HepG2 (cell line): ENCODE results near the gene IL5RA. TPM values are rescaled to one million over a fixed set of nuclear protein-coding genes. Genes with fewer than 3 reads are reported as not detected.

Experiments
- ATAC-seq: fragments of 200-7000 bp; cut with Tn5 transposase; 3 replicates; pipeline ENCODE4 v1.9.1; 2020; ENCODE audit warnings: mild to moderate bottlenecking, moderate library complexity
- BruUV-seq: library from RNA; stranded (reverse); fragments of 400-500 nt; replicated peaks from 2 replicates; lab custom pipeline; 2021; lab: Mats Ljungman, UMichigan
- CTCF ChIA-PET: fragments of 300-600 bp; formaldehyde crosslinking; extraction: SDS; loops from one replicate; lab custom pipeline; 2021; ENCODE audit warnings: low total read pairs, inconsistent platforms, low intra/inter-chr PET ratio; lab: Yijun Ruan, JAX
- POLR2A ChIA-PET: fragments of 350-600 bp; sonication (Branson Sonifier 250); formaldehyde crosslinking; loops from one replicate; lab custom pipeline; 2020; ENCODE audit warnings: antibody characterized with exemption, inconsistent platforms; lab: Yijun Ruan, JAX
- DNase-seq: peaks from one replicate; pipeline ENCODE4 v3.0.0-alpha.2; 2015; ENCODE audit warnings: low spot score
- FAIRE-seq: peaks from 3 replicates; lab custom pipeline; 2011; peaks lifted over from hg19 to GRCh38; lab: Jason Lieb, UNC
- H2AFZ ChIP-seq: one replicate; pipeline ENCODE4 v1.6.1; 2011; ENCODE audit warnings: low read length, inconsistent platforms
- H3K27ac ChIP-seq: fragments of 300-600 bp; 3 replicates; pipeline ENCODE4 v1.8.0; 2011; ENCODE audit warnings: mixed run types, mild to moderate bottlenecking, mixed read lengths, low read length, inconsistent platforms; ENCODE audit not compliant: insufficient read depth; ENCODE audit errors: extremely low read length
- H3K27me3 ChIP-seq, 2 experiments: fragments of 200-600 bp in 1 of 2; 2 replicates in 1 of 2; 3 replicates in 1 of 2; pipeline versions ENCODE4 v1.6.0 to v1.8.0; 2011; ENCODE audit warnings: low read length in 2 of 2, mild to moderate bottlenecking in 2 of 2, moderate library complexity in 2 of 2, inconsistent platforms in 1 of 2; ENCODE audit not compliant: insufficient read depth in 2 of 2, control insufficient read depth in 1 of 2
- H3K36me3 ChIP-seq, 2 experiments: fragments of 200-600 bp in 1 of 2; replicated peaks in 1 of 2; 2 replicates in 1 of 2; 3 replicates in 1 of 2; pipeline versions ENCODE4 v1.5.1 to v1.8.0; 2011; ENCODE audit warnings: low read length in 2 of 2, inconsistent platforms in 1 of 2; ENCODE audit not compliant: insufficient read depth in 2 of 2, control insufficient read depth in 1 of 2
- H3K4me1 ChIP-seq: 2 replicates; pipeline ENCODE4 v1.5.1; 2012; ENCODE audit warnings: low read length, inconsistent platforms; ENCODE audit not compliant: insufficient read depth
- H3K4me2 ChIP-seq: 2 replicates; pipeline ENCODE4 v1.6.0; 2011; ENCODE audit warnings: low read depth, low read length, inconsistent platforms
- H3K4me3 ChIP-seq, 3 experiments: fragments of 200-600 bp in 1 of 3; sonication (generic), shearing (Covaris generic) in 1 of 3; replicated peaks in 1 of 3; 2 replicates each; pipeline ENCODE4 v1.5.1; 2011 to 2016; ENCODE audit warnings: low read length in 3 of 3, inconsistent platforms in 2 of 3, low read depth in 2 of 3, mild to moderate bottlenecking in 2 of 3, control low read depth in 1 of 3, mixed read lengths in 1 of 3; ENCODE audit not compliant: insufficient read depth in 1 of 3
- H3K79me2 ChIP-seq: one replicate; pipeline ENCODE4 v1.6.1; 2011; ENCODE audit warnings: low read length, inconsistent platforms; ENCODE audit not compliant: insufficient read depth
- H3K9ac ChIP-seq: 2 replicates; pipeline ENCODE4 v1.6.0; 2011; ENCODE audit warnings: mild to moderate bottlenecking, low read depth, low read length, inconsistent platforms; ENCODE audit not compliant: insufficient read depth
- H3K9me3 ChIP-seq: 2 replicates; pipeline ENCODE4 v1.5.1; 2012; ENCODE audit warnings: mild to moderate bottlenecking, low read length
- H4K20me1 ChIP-seq: 2 replicates; pipeline ENCODE4 v1.6.0; 2011; ENCODE audit warnings: inconsistent platforms, mild to moderate bottlenecking, low read length, moderate library complexity; ENCODE audit not compliant: insufficient read depth
- GLI4 ChIP-seq: sonication (generic); formaldehyde crosslinking; IDR thresholded peaks from 2 replicates; pipeline ENCODE4 v1.5.1; 2020; ENCODE audit warnings: missing genetic modification reagents, mild to moderate bottlenecking, moderate library complexity, borderline replicate concordance
- HNF4A ChIP-seq: sonication (generic); formaldehyde crosslinking; IDR thresholded peaks from 2 replicates; pipeline ENCODE4 v1.4.0; 2020; ENCODE audit warnings: missing genetic modification reagents
- NFRKB ChIP-seq: fragments of 450-650 bp; IDR thresholded peaks from 2 replicates; pipeline ENCODE4 v1.6.1; 2017
- SRSF1 ChIP-seq: fragments of 200-400 bp; formaldehyde crosslinking; optimal IDR thresholded peaks from 2 replicates; pipeline ENCODE3; 2017; ENCODE audit warnings: mild to moderate bottlenecking, low read depth, low read length, moderate library complexity
- SYNCRIP ChIP-seq: fragments of 200-400 bp; formaldehyde crosslinking; IDR thresholded peaks from 2 replicates; pipeline ENCODE4 v1.6.1; 2018; ENCODE audit warnings: mild to moderate bottlenecking, low read depth, low read length; ENCODE audit not compliant: insufficient read depth
- TBX3 ChIP-seq: fragments of 450-650 bp; IDR thresholded peaks from 2 replicates; pipeline ENCODE4 v1.6.1; 2017; ENCODE audit warnings: antibody characterized with exemption, mild to moderate bottlenecking, inconsistent platforms, borderline replicate concordance
- TOE1 ChIP-seq: sonication (generic); formaldehyde crosslinking; IDR thresholded peaks from 2 replicates; pipeline ENCODE4 v1.4.0; 2020; ENCODE audit warnings: mild to moderate bottlenecking, missing genetic modification reagents
- ZBTB38 ChIP-seq: sonication (generic); formaldehyde crosslinking; IDR thresholded peaks from 2 replicates; pipeline ENCODE4 v1.5.1; 2020; ENCODE audit warnings: mild to moderate bottlenecking, missing genetic modification reagents
- ZNF605 ChIP-seq: sonication (generic); formaldehyde crosslinking; IDR thresholded peaks from 2 replicates; pipeline ENCODE4 v1.8.0; 2022; ENCODE audit warnings: mild to moderate bottlenecking, missing genetic modification reagents
- ZNF720 ChIP-seq: sonication (generic); formaldehyde crosslinking; IDR thresholded peaks from 2 replicates; pipeline ENCODE4 v1.4.0; 2020; ENCODE audit warnings: missing genetic modification reagents
- ZNF816 ChIP-seq: sonication (generic); formaldehyde crosslinking; IDR thresholded peaks from 2 replicates; pipeline ENCODE4 v1.8.0; 2022; ENCODE audit warnings: missing genetic modification reagents, mild to moderate bottlenecking, borderline replicate concordance
- WGBS: methylation state at CpG from one replicate; pipeline ENCODE4 v1.1.6; 2017; ENCODE audit warnings: low lambda C conversion rate; 5-methylcytosine and 5-hydroxymethylcytosine counted together
- in situ Hi-C: cut with HindIII; loops from 2 replicates; pipeline ENCODE4 v1.10.0; 2017; ENCODE audit warnings: low pct_unique_long_range_greater_than_20kb; ENCODE audit not compliant: extremely low pct_ligation_motif_present
- intact Hi-C: fragments of 100-400 bp; cut with micrococcal nuclease; formaldehyde crosslinking; loops from one replicate; pipeline ENCODE4 v1.10.0; 2022; ENCODE audit not compliant: unreplicated experiment
- polyA plus RNA-seq, 8 experiments: library from polyadenylated mRNA; depleted of rRNA in 3 of 8; stranded (reverse) in 7 of 8; unstranded in 1 of 8; fragments of >200 nt; fragmentation: Illumina TruSeq in 4 of 8; extraction: Trizol in 4 of 8; gene quantifications; 2 replicates each; pipeline versions ENCODE4 v1.2.1 to v1.2.3, GENCODE V29; 2011 to 2016; ENCODE audit warnings: low read depth in 4 of 8, missing spikeins in 1 of 8, mixed read lengths in 1 of 8; ENCODE audit not compliant: insufficient read depth in 1 of 8
- total RNA-seq, 5 experiments: library from RNA; depleted of rRNA; stranded (reverse); fragments of >200 nt; fragmentation: Illumina TruSeq; extraction: Trizol; gene quantifications; 2 replicates each; pipeline ENCODE4 v1.2.3, GENCODE V29; 2016; ENCODE audit warnings: low read depth in 1 of 5
- TF ChIP-seq, protein P1 (sequence below): sonication (generic); formaldehyde crosslinking; IDR thresholded peaks from 2 replicates; pipeline ENCODE4 v1.4.0; 2020; ENCODE audit warnings: missing genetic modification reagents
- TF ChIP-seq, protein P2 (sequence below): sonication (generic); formaldehyde crosslinking; IDR thresholded peaks from 2 replicates; pipeline ENCODE4 v1.8.1; 2023; ENCODE audit warnings: missing genetic modification reagents, inconsistent platforms, borderline replicate concordance
- TF ChIP-seq, protein P3 (sequence below), 2 experiments: IDR thresholded peaks; 2 replicates each; pipeline ENCODE4 v1.6.1; 2011 to 2012; ENCODE audit warnings: low read length in 2 of 2, borderline replicate concordance in 1 of 2, low read depth in 1 of 2, mild to moderate bottlenecking in 1 of 2, moderate library complexity in 1 of 2

Gene IL5RA
- total and polyA plus RNA-seq, 2 of the 13 experiments (the other 11 are each of a cell fraction or from before 2014, with no cell fraction given), result not detected

DNA sequence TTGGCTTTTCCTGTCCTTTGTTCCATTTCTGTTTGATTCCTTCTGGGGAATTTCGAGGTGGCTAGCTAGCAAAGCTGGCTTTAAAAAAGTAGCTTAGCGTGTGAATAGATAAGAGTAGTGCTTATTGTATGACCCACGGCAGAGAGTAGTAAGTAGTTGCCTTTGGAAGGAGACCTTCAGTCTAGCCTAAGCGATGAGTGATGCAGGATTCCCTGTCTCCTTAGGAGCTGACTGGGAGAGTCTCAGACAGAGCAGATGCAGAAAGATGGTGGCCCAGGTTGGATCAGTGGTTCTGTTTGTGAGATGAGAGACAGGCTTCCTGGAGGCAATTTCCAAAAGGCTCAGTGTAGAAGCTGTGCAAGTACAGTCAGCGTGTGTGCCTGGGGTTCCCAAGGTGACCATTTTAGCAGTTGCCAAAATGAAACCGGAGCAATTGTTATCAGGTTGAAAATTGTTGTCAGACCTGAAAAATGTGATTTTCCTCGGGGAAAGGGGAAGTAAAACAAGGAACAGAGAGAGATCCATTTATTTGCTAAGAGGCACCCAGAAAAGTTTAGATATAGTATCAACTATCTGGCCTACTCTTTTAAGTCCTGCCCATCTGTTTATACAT, 681 bp upstream of the IL5RA start:
- no peak overlapping the region for H3K9ac ChIP-seq
- H3K4me2 ChIP-seq, result no peak overlapping the region
- in situ Hi-C loops, result no loop called here
- H3K27me3 ChIP-seq, result peaks cover 0 to 6% of the 10 kb centered on the region in 2 experiments; a peak in 1 of 5 replicates
- intact Hi-C loops, result no loop called here
- FAIRE-seq (no peak), DNase-seq (no peak), ATAC-seq (no peak)
- H3K27ac ChIP-seq, result no peak overlapping the region
- H3K4me1 ChIP-seq, result no peaks in the 10 kb centered on the region
- no peak overlapping the region for H3K4me3 ChIP-seq
- H2AFZ ChIP-seq, result no peak overlapping the region
- no peaks in the 10 kb centered on the region for H4K20me1 ChIP-seq
- POLR2A ChIA-PET, result no interaction called here
- 33% methylated on average over 7 of the region's 7 CpGs for WGBS
- CTCF ChIA-PET, result no interaction called here
- no peaks in the 10 kb centered on the region for H3K9me3 ChIP-seq
- no peaks in the 10 kb centered on the region for H3K36me3 ChIP-seq
- no peaks in the 10 kb centered on the region for H3K79me2 ChIP-seq
- no TSS peak for BruUV-seq
- no peak for TF ChIP-seq HNF4A (CRISPR knock-in tag)
- no peak for TF ChIP-seq GLI4 (CRISPR knock-in tag)
- no peak for TF ChIP-seq SRSF1
- no peak for TF ChIP-seq TBX3
- no peak for TF ChIP-seq TOE1 (CRISPR knock-in tag)
- TF ChIP-seq, protein P1, sequence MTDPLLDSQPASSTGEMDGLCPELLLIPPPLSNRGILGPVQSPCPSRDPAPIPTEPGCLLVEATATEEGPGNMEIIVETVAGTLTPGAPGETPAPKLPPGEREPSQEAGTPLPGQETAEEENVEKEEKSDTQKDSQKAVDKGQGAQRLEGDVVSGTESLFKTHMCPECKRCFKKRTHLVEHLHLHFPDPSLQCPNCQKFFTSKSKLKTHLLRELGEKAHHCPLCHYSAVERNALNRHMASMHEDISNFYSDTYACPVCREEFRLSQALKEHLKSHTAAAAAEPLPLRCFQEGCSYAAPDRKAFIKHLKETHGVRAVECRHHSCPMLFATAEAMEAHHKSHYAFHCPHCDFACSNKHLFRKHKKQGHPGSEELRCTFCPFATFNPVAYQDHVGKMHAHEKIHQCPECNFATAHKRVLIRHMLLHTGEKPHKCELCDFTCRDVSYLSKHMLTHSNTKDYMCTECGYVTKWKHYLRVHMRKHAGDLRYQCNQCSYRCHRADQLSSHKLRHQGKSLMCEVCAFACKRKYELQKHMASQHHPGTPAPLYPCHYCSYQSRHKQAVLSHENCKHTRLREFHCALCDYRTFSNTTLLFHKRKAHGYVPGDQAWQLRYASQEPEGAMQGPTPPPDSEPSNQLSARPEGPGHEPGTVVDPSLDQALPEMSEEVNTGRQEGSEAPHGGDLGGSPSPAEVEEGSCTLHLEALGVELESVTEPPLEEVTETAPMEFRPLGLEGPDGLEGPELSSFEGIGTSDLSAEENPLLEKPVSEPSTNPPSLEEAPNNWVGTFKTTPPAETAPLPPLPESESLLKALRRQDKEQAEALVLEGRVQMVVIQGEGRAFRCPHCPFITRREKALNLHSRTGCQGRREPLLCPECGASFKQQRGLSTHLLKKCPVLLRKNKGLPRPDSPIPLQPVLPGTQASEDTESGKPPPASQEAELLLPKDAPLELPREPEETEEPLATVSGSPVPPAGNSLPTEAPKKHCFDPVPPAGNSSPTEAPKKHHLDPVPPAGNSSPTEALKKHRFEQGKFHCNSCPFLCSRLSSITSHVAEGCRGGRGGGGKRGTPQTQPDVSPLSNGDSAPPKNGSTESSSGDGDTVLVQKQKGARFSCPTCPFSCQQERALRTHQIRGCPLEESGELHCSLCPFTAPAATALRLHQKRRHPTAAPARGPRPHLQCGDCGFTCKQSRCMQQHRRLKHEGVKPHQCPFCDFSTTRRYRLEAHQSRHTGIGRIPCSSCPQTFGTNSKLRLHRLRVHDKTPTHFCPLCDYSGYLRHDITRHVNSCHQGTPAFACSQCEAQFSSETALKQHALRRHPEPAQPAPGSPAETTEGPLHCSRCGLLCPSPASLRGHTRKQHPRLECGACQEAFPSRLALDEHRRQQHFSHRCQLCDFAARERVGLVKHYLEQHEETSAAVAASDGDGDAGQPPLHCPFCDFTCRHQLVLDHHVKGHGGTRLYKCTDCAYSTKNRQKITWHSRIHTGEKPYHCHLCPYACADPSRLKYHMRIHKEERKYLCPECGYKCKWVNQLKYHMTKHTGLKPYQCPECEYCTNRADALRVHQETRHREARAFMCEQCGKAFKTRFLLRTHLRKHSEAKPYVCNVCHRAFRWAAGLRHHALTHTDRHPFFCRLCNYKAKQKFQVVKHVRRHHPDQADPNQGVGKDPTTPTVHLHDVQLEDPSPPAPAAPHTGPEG (CRISPR knock-in tag), result no peak
- no peak for TF ChIP-seq ZNF720 (CRISPR knock-in tag)
- TF ChIP-seq, protein P2, sequence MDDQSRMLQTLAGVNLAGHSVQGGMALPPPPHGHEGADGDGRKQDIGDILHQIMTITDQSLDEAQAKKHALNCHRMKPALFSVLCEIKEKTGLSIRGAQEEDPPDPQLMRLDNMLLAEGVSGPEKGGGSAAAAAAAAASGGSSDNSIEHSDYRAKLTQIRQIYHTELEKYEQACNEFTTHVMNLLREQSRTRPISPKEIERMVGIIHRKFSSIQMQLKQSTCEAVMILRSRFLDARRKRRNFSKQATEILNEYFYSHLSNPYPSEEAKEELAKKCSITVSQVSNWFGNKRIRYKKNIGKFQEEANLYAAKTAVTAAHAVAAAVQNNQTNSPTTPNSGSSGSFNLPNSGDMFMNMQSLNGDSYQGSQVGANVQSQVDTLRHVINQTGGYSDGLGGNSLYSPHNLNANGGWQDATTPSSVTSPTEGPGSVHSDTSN, result no peak
- TF ChIP-seq, protein P3, sequence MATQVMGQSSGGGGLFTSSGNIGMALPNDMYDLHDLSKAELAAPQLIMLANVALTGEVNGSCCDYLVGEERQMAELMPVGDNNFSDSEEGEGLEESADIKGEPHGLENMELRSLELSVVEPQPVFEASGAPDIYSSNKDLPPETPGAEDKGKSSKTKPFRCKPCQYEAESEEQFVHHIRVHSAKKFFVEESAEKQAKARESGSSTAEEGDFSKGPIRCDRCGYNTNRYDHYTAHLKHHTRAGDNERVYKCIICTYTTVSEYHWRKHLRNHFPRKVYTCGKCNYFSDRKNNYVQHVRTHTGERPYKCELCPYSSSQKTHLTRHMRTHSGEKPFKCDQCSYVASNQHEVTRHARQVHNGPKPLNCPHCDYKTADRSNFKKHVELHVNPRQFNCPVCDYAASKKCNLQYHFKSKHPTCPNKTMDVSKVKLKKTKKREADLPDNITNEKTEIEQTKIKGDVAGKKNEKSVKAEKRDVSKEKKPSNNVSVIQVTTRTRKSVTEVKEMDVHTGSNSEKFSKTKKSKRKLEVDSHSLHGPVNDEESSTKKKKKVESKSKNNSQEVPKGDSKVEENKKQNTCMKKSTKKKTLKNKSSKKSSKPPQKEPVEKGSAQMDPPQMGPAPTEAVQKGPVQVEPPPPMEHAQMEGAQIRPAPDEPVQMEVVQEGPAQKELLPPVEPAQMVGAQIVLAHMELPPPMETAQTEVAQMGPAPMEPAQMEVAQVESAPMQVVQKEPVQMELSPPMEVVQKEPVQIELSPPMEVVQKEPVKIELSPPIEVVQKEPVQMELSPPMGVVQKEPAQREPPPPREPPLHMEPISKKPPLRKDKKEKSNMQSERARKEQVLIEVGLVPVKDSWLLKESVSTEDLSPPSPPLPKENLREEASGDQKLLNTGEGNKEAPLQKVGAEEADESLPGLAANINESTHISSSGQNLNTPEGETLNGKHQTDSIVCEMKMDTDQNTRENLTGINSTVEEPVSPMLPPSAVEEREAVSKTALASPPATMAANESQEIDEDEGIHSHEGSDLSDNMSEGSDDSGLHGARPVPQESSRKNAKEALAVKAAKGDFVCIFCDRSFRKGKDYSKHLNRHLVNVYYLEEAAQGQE (IDR thresholded peaks at IDR 0.05; ENCODE audit: borderline replicate concordance in 1 of 2, low read depth in 1 of 2, low read length in 2 of 2), result no peak
- no peak for TF ChIP-seq ZNF816 (CRISPR knock-in tag)
- no peak for TF ChIP-seq ZBTB38 (CRISPR knock-in tag)
- TF ChIP-seq SYNCRIP, result no peak
- no peak for TF ChIP-seq ZNF605 (CRISPR knock-in tag)
- TF ChIP-seq NFRKB, result no peak
